ENCODE measurements around the gene COPA. TPM values are rescaled to one million over a fixed set of nuclear protein-coding genes. Genes with fewer than 3 reads are reported as not detected.

The COPA gene
- polyA plus RNA-seq, 1 of the 3 experiments (the other 2 are of a cell fraction) = 91.4 TPM

DNA sequence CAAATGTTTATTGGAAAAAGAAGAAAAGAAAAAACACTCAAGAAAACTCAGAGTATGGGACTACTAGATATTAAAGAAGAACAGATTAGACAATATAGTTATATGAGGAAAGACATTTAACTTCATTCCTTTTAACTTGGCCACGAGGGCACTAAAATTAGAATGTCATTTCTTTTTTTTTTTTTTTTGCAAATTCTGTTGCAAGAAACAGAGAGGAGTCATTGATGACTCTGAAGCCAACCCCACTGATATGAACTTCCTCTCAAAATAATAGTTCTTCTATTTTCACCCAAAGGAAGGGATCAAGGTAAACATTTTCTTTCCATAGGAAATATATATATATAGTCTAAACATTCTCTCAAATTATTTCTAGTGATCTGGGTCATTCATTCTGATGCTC is 33.5 kb downstream of the COPA start:
- Histone ChIP-seq H3K27ac (ENCODE audit: low read depth in 2 of 2, low read length in 1 of 2) (no peak overlapping the region; a peak in 1 of 4 replicates), H3K9me3 (no peaks in the 10 kb centered on the region), H3K4me3 (ENCODE audit: low read depth in 2 of 2, low read length in 1 of 2) (no peak overlapping the region), H4K20me1 (ENCODE audit: insufficient read depth) (peaks cover 6% of the 10 kb centered on the region; the same call in 1 of the 2 replicates), H3K79me2 (ENCODE audit: insufficient read depth) (peaks cover 4% of the 10 kb centered on the region; the same call in 1 of the 2 replicates), H3K4me1 (ENCODE audit: control insufficient read depth in 1 of 2, insufficient read depth in 2 of 2, low read depth in 1 of 2, low read length in 1 of 2) (no peaks in the 10 kb centered on the region), H3K4me2 (no peak overlapping the region), H2AFZ (ENCODE audit: low read depth) (no peak overlapping the region), H3K9me2 (no peaks in the 10 kb centered on the region), H3K27me3 (ENCODE audit: insufficient read depth) (no peaks in the 10 kb centered on the region), H3K9ac (no peak overlapping the region), H3K36me3 (replicated peaks in 1 of 2; ENCODE audit: control insufficient read depth in 1 of 2, insufficient read depth in 2 of 2, low read length in 1 of 2) (peaks cover 86 to 96% of the 10 kb centered on the region in 2 experiments), H3F3A (replicated peaks; ENCODE audit: insufficient read depth) (peaks cover 21% of the 10 kb centered on the region)
- DNase-seq = no peak
- CTCF ChIA-PET = interaction anchor here (6.8 kb wide), 1 partner anchor 18 kb away, joined by 63 read pairs; no protein-coding TSS in a partner anchor
- 54% methylated on average over 1 of the region's 1 CpG for WGBS (ENCODE audit: low lambda C conversion rate)
- POLR2A ChIA-PET = no interaction called here
- TF ChIP-seq POLR2AphosphoS5 (IDR thresholded peaks at IDR 0.05; ENCODE audit: low read depth, low read length) (no peak), RCOR1 (IDR thresholded peaks at IDR 0.05; ENCODE audit: low read length) (no peak), RAD21 (IDR thresholded peaks at IDR 0.05; ENCODE audit: low read length) (no peak), EP300 (IDR thresholded peaks at IDR 0.05; ENCODE audit: borderline replicate concordance in 1 of 2, low read depth in 1 of 2, low read length in 1 of 2) (no peak), TEAD4 (IDR thresholded peaks at IDR 0.05; ENCODE audit: borderline replicate concordance, insufficient read depth) (no peak), MXI1 (IDR thresholded peaks at IDR 0.05; ENCODE audit: low read depth, low read length) (no peak), GABPA (IDR thresholded peaks at IDR 0.05; ENCODE audit: low read depth) (no peak), USF2 (IDR thresholded peaks at IDR 0.05; ENCODE audit: borderline replicate concordance, low read depth, low read length) (no peak), CHD2 (IDR thresholded peaks at IDR 0.05; ENCODE audit: low read length, partially characterized antibody) (no peak), ELF1 (IDR thresholded peaks at IDR 0.05) (no peak), TCF12 (IDR thresholded peaks at IDR 0.05) (no peak), NRF1 (IDR thresholded peaks at IDR 0.05; ENCODE audit: low read depth, low read length) (no peak), CTCF (IDR thresholded peaks at IDR 0.05) (no peak), FOXJ3 (CRISPR knock-in tag; IDR thresholded peaks at IDR 0.05) (no peak), YY1 (IDR thresholded peaks at IDR 0.05; ENCODE audit: low read depth) (no peak), JUND (IDR thresholded peaks at IDR 0.05) (no peak), NFIC (IDR thresholded peaks at IDR 0.05; ENCODE audit: borderline replicate concordance) (no peak)
- TF ChIP-seq, protein P1, sequence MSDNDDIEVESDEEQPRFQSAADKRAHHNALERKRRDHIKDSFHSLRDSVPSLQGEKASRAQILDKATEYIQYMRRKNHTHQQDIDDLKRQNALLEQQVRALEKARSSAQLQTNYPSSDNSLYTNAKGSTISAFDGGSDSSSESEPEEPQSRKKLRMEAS (IDR thresholded peaks at IDR 0.05; ENCODE audit: low read depth) = no peak

DNA sequence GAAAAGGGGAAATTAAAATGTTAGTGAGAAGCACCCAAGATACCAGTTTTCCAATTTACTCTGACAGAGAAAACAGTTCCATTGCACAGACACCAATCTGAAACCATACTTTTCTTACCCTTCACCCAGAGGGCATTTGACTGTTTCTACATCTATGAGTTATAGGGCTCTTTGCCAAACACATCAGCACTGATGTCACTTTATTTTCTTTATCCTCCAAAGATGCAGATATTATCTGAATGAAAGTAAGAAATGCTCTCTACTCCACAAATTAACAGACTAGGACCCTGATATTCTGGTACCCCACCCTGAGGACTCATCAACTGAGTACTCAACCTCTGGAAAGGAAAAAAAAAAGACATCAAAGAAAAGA is 33.9 kb downstream of the COPA start:
- no peak overlapping the region for H2AFZ ChIP-seq (ENCODE audit: low read depth)
- peaks cover 6% of the 10 kb centered on the region; the same call in 1 of the 2 replicates for H4K20me1 ChIP-seq (ENCODE audit: insufficient read depth)
- H3K4me2 ChIP-seq = no peak overlapping the region
- peaks cover 7% of the 10 kb centered on the region; the same call in 1 of the 2 replicates for H3K79me2 ChIP-seq (ENCODE audit: insufficient read depth)
- no peaks in the 10 kb centered on the region for H3K9me3 ChIP-seq
- no peak overlapping the region for H3K9ac ChIP-seq
- CTCF ChIA-PET = interaction anchor here (1.2 to 6.8 kb wide), 2 partner anchors 17 to 44 kb away, joined by 3 to 63 read pairs; no protein-coding TSS in a partner anchor
- H3F3A ChIP-seq (replicated peaks; ENCODE audit: insufficient read depth) = peaks cover 21% of the 10 kb centered on the region
- peaks cover 83 to 95% of the 10 kb centered on the region in 2 experiments for H3K36me3 ChIP-seq (replicated peaks in 1 of 2; ENCODE audit: control insufficient read depth in 1 of 2, insufficient read depth in 2 of 2, low read length in 1 of 2)
- no peaks in the 10 kb centered on the region for H3K4me1 ChIP-seq (ENCODE audit: control insufficient read depth in 1 of 2, insufficient read depth in 2 of 2, low read depth in 1 of 2, low read length in 1 of 2)
- no peaks in the 10 kb centered on the region for H3K27me3 ChIP-seq (ENCODE audit: insufficient read depth)
- TF ChIP-seq MEF2A (IDR thresholded peaks at IDR 0.05; ENCODE audit: borderline replicate concordance, low read depth) (no peak), RCOR1 (IDR thresholded peaks at IDR 0.05; ENCODE audit: low read length) (no peak), FOSL2 (IDR thresholded peaks at IDR 0.05; ENCODE audit: borderline replicate concordance, low read depth) (no peak), SMC3 (IDR thresholded peaks at IDR 0.05; ENCODE audit: low read depth, low read length) (no peak), JUND (IDR thresholded peaks at IDR 0.05) (no peak), SIN3A (IDR thresholded peaks at IDR 0.05; ENCODE audit: borderline replicate concordance, low read depth, low read length) (no peak), TCF12 (IDR thresholded peaks at IDR 0.05) (no peak)
- TF ChIP-seq, protein P2, sequence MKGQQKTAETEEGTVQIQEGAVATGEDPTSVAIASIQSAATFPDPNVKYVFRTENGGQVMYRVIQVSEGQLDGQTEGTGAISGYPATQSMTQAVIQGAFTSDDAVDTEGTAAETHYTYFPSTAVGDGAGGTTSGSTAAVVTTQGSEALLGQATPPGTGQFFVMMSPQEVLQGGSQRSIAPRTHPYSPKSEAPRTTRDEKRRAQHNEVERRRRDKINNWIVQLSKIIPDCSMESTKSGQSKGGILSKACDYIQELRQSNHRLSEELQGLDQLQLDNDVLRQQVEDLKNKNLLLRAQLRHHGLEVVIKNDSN (IDR thresholded peaks at IDR 0.05; ENCODE audit: borderline replicate concordance, low read depth) = no peak
- no peaks in the 10 kb centered on the region for H3K9me2 ChIP-seq
- DNase-seq = no peak
- POLR2A ChIA-PET = no interaction called here
- H3K27ac ChIP-seq (ENCODE audit: low read depth in 2 of 2, low read length in 1 of 2) = no peak overlapping the region; a peak in 1 of 4 replicates
- no peak overlapping the region for H3K4me3 ChIP-seq (ENCODE audit: low read depth in 2 of 2, low read length in 1 of 2)
